Activated CD4-positive, CD25-positive, alpha-beta regulatory T cell treated with anti-CD3 and anti-CD28 coated beads, Interleukin-2, amount 50 U/mL, for 24 hours (primary cell): ENCODE data around the gene LRPAP1.

Experiments used
- ATAC-seq, 2 donors: fragments of 150-1000 bp; cut with Tn5 transposase; one replicate each; pipeline ENCODE4 v1.10.0; 2021; ENCODE audit warnings: mild to moderate bottlenecking in 1 of 2, moderate library complexity in 1 of 2

The LRPAP1 gene

DNA sequence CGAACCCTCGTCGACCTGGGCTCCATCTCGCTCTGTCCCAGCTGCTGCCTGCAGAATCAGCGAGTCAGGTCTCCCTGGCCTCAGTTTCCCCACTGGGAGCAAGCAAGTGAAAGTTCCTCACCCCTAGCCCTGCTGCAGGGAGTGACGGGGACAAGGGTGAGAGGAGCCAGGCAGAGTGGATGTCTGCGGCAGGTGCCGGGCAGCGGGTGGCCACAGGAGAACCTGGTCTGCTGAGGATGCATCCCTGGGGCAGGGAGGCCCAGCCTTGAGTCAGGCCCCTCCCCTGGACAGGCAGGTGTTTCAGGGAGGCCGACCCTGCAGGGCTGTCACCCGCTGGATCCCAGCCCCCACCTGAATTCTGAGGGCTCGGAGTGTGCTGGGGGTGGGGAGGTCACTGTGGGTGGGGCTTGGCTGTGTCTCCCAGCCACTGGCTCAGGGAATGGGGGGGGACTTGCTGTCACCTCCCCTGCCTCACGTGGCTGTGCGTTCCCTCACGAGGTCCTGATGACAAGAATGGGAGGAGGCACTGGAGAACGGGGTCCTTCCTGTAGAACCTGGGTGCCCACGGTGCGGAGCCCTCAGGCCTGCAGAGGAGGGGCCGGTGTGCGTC is 33.2 kb downstream of the LRPAP1 start:
- no peak for ATAC-seq

DNA sequence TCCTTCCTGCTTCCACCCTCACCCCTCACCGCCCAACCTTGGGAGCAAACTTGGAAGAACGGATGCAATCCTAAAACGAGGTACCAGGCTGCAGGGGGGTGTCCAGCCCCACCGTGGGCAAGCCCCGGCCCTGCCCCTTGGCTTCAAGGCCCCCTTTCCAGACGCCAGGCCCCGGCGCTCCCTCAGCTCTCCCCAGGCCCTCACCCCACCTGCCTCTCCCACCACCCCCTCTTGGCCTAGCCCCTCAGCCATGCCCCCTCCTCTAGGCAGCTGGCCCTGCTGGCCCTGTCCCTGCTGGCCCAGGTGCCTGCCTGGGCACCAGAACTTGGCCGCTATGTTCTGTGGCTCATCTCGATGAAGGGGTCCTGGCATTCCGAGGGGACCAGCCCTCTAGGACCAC is 33.8 kb downstream of the LRPAP1 start:
- ATAC-seq, result no peak

DNA sequence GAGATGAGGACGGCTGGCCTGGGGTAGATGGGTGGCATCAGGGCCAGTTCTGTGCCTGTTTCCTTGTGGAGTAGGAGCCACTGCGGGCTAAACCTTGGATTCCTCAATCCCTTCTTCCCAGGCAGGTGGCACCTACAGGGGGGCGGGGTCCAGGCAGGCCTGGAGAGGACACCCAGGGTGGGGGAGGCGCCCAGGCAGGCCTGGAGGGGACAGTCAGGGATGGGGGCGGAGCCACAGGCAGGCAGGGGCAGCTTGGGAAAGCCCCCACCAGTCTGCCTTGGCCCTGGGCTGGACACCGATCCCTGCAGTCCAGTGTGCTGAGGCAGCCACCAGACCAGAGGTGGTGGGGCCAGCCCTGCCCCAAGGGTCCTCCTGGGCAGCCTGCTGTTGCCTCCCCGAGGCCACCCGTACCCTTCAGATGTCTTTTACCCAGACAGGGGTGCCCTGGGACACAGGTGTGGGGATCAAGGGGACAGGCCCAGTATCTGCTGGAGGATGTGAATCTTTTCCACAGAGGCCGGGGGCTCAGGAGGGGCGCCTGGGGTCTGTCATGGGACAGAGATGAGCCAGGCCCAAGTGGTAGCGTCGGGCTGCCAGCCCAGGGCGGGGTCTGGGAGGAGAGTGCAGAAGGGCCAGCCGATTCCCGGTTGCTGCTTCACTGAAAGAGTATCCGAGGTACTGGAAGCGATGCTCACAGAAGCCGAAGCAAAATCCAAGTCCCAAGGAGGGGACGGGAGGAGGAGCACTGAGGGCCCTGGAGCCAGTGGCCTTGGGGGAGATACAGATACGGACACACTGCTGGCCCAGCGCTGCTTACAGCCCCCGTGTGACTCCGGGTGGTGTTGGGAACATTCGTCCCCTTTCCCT is 34.5 kb downstream of the LRPAP1 start:
- ATAC-seq, result peak in 1 of 2 donors; percentile 18

DNA sequence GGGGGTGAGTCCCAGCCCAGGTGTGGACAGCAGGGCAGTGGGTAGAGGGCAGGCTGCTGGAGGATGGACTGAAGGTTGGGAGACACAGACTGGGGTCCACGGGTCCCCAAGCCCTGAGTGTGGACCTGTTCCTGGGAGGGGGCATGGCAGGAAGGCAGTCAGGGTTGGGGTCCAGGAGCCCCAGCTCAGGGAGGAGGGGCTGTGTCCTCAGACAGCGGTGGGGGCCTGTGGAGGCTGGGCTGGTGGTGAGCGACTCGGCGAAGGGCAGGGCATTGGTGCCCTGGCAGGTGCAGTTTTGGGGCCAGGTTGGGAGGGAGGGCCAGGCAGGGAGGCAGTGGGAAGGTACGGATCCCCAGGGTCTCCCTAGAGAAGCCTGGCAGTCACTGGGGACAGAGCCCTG is 35.1 kb downstream of the LRPAP1 start:
- ATAC-seq, result no peak

DNA sequence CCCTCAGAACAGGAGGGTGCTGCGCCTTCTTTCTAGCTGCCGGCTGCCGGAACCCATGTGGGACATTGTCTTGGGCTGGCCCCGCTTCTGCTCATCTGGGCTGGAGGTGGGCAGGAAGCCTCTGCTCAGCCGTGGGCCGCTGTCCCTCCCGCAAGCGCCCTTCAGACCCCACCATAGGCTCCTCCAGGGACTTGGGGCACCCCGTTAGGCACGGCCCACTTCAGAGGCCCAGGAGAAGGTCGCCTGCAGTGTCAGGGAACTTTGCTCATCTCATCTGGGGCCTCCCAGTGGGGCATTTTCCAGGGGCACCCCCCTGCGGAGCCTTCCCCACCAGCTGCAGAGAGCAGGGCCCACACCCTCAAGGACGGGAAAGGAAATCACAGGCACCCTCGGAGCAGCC is 36.2 kb downstream of the LRPAP1 start:
- ATAC-seq, result no peak

DNA sequence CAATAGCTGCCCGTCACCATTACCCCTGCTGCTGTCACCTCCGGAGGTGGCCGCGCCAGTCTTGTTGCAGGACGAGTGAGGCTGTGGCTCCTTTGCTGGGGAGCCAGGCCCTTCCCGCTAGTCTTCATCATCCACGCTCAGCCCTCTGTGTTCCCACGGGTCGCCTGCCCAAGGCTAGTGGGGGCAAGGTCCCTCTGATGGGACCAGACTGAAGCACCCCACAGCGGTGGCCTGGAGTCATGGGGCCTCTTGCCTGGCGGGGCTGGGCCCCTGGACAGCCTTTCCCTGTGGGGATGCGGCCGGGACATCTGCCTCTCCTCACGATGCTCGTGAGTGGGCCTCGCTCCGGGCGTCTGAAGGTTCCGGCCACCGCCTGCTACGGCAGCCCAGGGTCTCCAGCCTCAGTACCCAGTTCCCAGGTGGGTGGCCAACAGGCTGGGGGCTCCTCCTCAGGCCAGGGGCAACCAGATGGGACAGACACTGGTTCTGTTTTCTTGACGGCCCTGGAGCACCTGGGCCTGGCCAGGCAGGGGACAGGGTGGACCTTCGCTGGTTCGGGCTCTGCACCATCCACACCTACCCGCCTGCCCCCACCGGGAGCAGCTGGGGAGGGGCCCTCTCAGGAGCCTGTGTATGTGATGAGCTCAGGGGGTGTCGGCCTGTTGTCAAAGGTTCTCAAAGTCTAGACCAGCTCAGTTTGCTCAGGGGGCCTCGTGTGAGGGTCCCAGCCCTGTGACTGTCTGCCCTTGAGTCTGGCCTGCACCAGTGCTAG is 36.8 kb downstream of the LRPAP1 start:
- ATAC-seq, result no peak

DNA sequence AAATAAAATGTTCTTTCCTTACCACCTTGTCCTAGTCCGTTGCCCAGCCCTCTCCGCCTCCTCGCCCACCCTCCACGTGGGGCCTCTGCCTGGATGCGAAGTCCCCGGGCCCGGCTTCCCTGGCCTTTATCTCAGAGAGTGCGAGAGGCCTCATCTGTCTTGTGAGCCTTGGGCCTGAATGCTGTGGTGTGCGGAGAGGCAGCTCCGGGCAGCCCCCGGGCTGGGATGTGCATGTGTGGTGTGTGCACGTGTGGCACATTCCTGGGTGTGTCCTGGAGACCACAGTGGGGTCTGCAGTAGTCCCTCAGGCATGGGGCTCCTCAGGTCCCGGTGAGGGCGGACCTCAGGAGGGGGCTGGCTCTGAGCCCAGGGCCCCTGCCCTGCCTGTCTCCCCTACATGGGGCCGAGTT is 37.8 kb downstream of the LRPAP1 start:
- no peak for ATAC-seq

DNA sequence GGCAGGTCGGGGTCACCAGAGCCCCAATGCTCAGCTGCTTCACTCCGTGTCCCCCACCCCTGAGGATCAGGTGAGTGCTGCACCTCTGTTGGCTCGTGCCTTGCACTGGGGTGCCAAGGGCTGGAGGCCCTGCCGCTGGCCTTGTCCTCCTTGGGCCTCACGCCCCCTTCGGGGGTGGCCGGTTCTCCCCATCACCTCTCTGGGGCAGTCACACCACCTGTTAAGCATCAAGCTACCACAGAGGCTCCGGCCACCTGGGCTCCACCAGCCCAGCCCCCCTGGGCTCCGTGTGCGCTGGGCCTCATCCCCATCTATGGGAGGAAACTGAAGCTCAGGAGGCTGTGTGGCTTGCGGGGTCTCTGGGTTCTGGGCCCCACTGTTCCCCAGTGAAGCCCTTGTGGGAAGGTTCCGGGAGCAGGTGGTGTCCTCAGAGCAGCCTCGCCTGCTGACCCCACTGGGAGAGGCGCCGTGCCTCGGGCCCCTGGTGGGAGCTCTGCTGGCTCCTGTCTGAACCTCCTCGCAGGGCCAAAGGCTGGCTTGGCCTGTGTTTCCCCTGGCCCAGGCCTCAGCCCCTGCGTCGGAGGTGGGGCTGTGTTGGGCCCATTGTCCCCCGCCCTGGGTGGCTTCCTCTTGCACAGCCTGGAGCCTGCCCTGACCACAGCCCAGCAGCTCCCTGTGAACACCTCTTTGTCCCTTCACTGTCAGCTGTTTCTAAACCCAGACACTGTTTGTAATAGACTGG is 38.3 kb downstream of the LRPAP1 start:
- no peak for ATAC-seq

DNA sequence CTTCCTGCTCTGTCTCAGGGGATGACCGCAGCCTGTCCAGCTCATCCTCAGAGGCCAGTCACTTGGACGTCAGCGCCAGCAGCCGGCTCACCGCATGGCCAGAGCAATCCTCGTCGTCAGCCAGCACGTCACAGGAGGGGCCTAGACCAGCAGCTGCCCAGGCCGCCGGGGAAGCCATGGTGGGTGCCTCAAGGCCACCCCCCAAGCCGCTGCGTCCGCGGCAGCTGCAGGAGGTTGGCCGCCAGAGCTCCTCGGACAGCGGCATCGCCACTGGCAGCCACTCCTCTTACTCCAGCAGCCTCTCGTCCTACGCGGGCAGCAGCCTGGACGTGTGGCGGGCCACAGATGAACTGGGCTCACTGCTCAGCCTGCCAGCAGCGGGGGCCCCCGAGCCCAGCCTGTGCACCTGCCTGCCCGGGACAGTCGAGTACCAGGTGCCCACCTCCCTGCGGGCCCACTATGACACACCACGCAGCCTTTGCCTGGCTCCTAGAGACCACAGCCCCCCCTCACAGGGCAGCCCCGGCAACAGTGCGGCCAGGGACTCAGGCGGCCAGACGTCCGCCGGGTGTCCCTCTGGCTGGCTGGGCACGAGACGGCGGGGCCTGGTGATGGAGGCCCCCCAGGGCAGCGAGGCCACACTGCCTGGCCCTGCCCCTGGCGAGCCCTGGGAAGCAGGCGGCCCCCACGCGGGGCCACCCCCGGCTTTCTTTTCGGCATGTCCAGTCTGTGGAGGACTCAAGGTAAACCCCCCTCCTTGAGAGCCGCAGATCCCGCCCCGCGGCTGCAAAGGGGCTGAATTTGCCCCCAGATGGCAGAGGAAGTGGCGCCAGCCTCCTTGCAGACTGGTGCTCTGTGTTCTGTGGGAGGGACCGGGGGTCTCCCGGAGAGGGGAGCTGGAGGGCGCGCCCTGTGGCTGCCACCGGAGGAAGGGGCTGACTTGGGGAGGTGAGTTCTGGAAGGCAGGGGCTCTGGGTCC is 39.2 kb downstream of the LRPAP1 start:
- ATAC-seq, result no peak

DNA sequence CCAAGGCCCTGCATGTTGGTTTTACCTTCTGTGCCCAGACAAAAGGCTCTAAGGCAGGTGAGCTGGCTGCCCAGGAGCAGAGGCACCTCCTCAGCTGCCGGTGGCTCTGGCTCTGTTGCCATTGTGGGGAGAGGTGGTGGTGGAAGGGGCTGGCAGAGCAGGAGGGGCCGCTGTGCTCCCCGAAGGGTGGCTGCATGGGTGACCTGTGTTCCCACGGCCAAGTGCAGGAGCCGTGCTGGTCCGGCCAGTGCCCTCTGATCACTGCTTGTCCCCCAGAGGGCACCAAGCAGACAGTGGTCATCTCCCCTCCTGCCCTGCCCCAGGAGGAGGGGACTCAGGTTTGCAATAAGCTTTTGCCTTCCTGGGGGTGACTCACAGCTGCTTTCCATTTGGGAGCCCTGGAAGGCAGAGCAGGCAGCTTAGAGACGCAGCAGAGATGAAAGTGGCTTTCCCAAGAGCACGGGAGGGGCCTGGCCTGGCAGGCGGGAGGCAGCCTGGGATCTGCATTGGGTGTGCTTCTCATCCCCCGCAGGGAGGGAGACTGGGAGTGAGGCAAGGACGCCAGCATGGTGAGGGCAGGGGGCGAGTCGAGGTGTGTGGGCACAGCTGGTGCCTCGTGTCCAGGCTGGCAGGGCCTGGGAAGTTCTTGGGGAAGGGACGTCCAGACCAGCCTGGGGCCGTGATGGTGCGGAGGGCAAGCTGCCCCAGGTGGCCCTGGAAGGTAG is 40.4 kb downstream of the LRPAP1 start:
- no peak for ATAC-seq

DNA sequence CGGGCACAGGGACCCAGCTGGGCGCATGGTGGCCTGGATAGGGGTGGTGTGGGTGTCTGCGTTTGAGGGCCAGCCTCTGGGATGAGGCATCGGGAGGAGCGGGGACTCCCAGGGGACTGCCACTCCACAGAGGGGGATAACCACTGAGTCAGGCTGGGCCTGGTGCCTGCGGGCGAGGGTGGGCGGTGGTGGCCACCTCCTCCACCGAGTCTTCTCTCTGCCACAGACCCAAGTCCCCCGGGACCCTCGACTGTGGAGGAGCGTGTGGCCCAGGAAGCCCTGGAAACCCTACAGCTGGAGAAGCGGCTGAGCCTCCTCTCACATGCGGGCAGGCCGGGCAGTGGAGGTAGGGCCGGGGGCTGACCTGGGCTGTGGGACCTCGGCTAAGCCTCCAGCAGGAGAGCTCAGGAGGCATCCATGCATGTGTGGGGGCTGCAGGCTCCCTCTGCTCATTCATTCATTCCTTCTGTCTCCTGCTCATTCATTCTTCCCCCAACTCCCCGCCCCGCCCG is 42.7 kb downstream of the LRPAP1 start:
- peak; percentile 22 for ATAC-seq

DNA sequence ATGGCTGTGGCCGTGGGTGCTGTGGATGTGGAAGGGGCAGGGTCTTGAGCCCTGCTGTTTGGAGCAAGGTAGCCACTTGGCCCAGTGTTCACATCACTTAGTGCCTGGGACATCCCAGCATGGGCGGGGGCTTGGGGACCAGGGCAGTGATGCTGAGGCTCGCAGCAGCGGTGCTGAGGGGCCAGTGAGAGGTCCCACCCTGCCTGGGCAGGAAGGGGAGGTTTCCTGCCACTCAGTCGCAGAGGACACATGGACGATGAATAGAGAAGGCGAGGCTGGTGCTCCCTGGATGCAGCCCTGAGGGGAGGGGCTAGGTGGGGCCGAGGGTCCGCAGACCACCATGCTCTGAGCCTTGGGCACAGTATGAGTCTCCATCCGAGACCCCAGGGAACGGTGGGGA is 43.4 kb downstream of the LRPAP1 start:
- no peak for ATAC-seq

DNA sequence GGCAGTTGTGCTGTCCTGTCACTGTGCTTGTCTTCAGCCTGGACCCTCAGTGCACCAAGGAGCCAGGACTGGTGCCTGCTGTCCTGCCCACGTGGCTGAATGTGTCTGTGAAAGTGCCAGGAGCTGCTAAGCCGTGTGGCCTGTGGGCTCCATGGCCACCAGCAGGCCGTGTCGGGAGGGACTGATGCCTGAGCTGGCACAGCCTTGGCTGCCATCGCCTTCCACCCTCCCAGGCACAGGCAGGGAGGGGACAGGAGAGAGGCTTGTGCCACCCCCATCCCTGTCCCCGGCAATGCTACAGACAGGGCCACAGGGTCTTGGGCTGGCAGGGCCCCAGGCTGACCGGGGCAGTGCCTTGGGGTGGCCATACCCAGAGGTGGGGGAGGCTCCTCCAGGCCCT is 44.4 kb downstream of the LRPAP1 start:
- ATAC-seq, result no peak

DNA sequence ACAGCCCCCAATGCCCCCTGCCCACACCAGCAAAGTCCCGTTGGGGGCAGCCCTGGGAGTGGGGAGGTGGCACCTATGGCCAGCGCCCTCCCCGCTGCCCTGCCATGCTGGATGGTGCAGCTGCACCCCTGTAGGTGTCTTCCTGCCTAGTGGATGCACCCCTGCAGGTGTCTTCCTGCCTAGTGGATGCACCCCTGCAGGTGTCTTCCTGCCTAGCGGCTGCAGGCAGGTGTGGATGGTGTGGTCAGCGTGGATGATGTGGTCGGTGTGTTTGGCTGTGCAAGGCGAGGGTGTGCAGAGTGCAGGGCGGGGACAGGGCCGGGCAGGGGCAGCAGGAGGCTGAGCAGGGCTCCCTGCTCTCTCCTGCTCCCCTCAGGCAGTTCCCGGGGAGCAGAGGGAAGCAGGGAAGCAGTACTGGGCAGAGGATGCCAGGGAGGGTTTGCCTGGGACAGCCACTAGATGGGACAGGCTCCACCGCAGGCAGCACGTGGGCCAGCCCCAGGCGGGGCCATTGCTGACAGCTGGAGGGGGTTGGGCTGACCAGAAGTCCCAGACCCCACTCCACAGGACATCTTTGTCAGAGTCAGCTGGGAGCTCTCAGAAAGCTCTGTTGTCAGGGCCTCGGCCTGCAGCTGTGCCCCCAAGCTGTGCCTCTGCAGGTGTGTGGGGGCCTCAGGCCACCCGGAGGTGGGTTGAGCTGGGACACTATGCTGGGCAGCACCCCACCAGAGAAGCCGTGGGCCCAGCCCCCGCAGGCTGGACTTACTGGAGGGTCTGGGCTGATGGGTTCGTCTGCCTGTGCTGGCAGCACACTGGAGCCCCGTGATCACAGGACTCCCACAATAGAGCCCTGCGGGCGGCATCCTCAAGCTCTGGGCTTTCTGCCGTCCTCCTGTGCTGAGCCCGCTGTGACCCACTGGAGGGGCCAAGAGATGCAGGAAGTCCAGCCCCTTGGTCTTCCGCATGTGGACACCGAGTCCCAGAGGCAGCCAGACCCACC is 45.4 kb downstream of the LRPAP1 start:
- ATAC-seq, result no peak

DNA sequence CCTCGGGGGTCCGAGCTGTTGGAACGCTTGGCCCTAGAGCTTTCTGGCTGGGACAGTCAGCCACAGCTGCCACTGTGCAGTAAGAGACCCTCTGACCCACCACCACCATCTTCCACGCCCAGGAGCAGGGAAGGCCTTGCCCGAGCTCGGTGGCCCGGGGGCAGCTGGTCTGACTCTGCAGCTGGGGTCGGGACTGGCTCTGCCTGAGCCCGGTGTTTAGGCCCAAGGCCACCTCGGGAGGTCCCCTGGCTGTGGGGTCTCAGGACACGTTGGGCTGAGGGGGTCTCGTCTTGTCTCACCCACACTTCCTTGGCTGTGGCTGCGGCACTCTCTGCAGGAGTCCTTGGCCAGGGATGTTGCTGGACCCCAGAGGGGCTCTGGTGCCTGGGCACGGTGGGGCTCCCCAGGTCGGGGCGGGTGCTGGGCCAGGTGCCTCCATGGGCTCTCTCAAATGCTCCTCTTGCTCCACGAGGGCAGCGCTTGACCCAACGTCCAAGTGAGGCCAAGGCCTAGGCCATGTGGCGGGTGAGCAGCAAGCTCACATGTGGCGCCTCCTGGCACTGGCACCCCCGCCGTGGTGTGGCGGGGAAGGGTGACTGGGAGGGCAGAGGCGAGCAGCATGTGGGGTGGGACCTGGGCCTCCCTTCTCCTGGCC is 46.2 kb downstream of the LRPAP1 start:
- ATAC-seq, result no peak

DNA sequence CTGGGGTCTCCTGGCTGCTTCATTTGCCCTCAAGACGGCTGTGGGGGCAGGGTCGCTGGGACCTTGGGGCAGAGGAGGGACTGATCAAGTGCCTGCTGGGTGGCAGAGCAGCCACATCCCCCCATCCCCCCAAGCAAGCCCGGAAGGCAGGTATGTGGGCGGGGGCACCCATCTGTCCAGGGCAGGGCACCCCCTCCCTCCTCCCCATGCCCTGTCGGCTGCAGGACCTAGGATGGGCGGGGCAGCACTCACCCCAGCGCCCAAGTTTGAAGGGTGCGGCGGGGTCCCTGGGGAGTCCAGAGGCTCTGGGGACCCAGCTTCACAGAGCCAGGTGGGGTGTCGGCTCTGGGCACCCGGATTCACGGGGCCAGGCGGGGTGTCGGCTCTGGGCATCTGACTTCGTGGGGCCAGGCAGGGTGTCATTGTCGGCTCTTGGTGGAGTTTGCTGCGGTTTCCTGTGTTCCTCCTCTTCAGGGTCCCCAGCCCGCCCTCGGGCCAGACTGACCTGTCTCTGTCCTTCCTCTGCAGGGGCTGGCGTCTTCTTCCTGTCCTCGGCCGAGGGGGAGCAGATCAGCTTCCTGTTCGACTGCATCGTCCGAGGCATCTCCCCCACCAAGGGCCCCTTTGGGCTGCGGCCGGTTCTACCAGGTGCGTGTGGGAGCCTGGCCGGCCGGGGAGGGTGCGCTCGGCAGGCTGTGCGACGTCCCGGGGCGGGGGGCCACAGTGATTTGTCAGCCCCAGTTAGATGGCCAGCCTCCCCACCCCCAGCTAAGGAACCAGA is 47.0 kb downstream of the LRPAP1 start:
- peak in 1 of 2 donors; percentile 9 for ATAC-seq

DNA sequence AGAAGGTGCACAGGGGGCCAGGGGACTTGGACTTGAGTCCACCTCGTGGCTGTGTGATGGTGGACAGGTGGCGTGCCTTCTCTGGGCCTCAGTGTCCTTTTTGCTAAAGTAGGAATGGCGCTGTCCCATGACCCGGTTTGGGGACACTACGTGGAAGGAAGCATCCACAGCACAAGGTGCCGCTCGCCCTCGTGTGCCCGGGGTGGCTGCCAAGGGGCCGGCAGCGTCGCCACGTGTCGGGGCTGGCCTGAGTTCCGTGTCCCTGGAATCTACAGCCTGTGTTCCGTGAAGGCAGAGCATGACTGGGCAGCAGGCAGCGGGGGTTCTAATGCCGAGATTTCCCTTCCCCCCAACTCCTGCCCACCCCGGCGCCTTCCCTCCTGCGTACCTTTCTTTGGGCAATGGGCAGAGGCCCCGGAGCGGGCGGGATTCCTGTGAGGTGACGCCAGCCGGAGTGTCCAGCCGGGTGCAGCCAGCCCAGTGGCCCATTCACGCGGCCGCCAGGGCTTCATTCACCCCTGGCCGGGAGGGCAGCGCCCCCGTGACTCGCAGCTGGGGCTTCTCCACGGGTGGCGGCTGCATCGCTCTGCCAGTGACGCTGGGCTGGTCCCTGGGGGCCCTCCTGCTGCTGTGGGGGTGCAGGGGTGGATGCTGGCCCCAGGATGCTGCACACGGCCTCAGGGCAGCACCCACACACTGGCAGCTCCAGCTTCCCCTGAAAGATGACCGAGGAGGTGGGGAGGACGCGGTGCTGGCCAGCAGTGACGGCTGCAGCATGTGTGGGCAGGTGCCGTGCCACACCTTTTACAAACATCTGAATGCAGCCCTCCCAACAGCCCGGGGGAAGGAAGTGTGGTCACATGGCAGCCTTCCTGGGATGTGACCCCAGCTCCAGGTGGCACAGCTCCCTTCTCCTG is 47.9 kb downstream of the LRPAP1 start:
- ATAC-seq, result no peak
